CD14-positive monocyte (primary cell): Measurements from ENCODE around the gene LGR5. TPM values are rescaled to one million over a fixed set of nuclear protein-coding genes. Genes with fewer than 3 reads are reported as not detected.
"Not testable (repeated sequence)": the region's sequence is repeated elsewhere in the genome, so short reads cannot be mapped to it uniquely, and the experiment has no call there.

ENCODE experiments used
- DNase-seq, 3 donors: peaks; one replicate each; pipeline ENCODE4 v3.0.0-alpha.2; 2011 to 2022
- H2AFZ ChIP-seq: 2 replicates; pipeline ENCODE4 v1.6.0; 2012; ENCODE audit warnings: mild to moderate bottlenecking, low read depth, low read length, inconsistent platforms; ENCODE audit not compliant: insufficient read depth, poor library complexity, severe bottlenecking
- H3K27ac ChIP-seq, 2 donors: 1 replicate in 1 of 2; 2 replicates in 1 of 2; pipeline ENCODE4 v1.5.1; 2012 to 2013; ENCODE audit warnings: low read length in 2 of 2, control low read depth in 1 of 2, inconsistent platforms in 1 of 2, low read depth in 1 of 2, mild to moderate bottlenecking in 1 of 2
- H3K27me3 ChIP-seq, 2 donors: one replicate each; pipeline versions ENCODE4 v1.6.0 to v1.6.1; 2011 to 2013; ENCODE audit warnings: low read length in 2 of 2; ENCODE audit not compliant: control insufficient read depth in 2 of 2, insufficient read depth in 2 of 2
- H3K36me3 ChIP-seq, 2 donors: replicated peaks in 1 of 2; 1 replicate in 1 of 2; 2 replicates in 1 of 2; pipeline versions ENCODE4 v1.5.1 to v1.6.1; 2012 to 2013; ENCODE audit warnings: low read length in 2 of 2, control low read depth in 1 of 2, inconsistent platforms in 1 of 2, mild to moderate bottlenecking in 1 of 2; ENCODE audit not compliant: insufficient read depth in 2 of 2, control insufficient read depth in 1 of 2
- H3K4me1 ChIP-seq, 2 donors: 1 replicate in 1 of 2; 2 replicates in 1 of 2; pipeline versions ENCODE4 v1.5.1 to v1.6.1; 2012 to 2013; ENCODE audit warnings: low read length in 2 of 2, control low read depth in 1 of 2, inconsistent platforms in 1 of 2, mild to moderate bottlenecking in 1 of 2, moderate library complexity in 1 of 2; ENCODE audit not compliant: insufficient read depth in 2 of 2, control insufficient read depth in 1 of 2
- H3K4me2 ChIP-seq: replicated peaks from 2 replicates; pipeline ENCODE3; 2012; ENCODE audit warnings: low read length, moderate library complexity, mild to moderate bottlenecking; ENCODE audit not compliant: poor library complexity, severe bottlenecking; ENCODE audit errors: extremely low read depth
- H3K4me3 ChIP-seq, 3 experiments: fragments of 200-600 bp in 1 of 3; sonication (generic) in 1 of 3; replicated peaks in 1 of 3; 1 replicate in 2 of 3; 2 replicates in 1 of 3; pipeline ENCODE4 v1.5.1; 2011 to 2013; ENCODE audit warnings: low read length in 3 of 3, mild to moderate bottlenecking in 3 of 3, control low read depth in 2 of 3, low read depth in 2 of 3, inconsistent platforms in 1 of 3, moderate library complexity in 1 of 3
- H3K79me2 ChIP-seq: 2 replicates; pipeline ENCODE4 v1.6.0; 2012; ENCODE audit warnings: mild to moderate bottlenecking, control low read depth, inconsistent platforms, low read length, moderate library complexity; ENCODE audit not compliant: insufficient read depth
- H3K9ac ChIP-seq: 2 replicates; pipeline ENCODE4 v1.6.0; 2017; ENCODE audit warnings: low read length, mild to moderate bottlenecking; ENCODE audit not compliant: insufficient read depth, poor library complexity, severe bottlenecking
- H3K9me3 ChIP-seq, 2 donors: replicated peaks in 1 of 2; 1 replicate in 1 of 2; 2 replicates in 1 of 2; pipeline versions ENCODE4 v1.5.1 to v1.6.1; 2012 to 2013; ENCODE audit warnings: low read length in 2 of 2, control low read depth in 1 of 2; ENCODE audit not compliant: control insufficient read depth in 1 of 2, insufficient read depth in 1 of 2
- H4K20me1 ChIP-seq: 2 replicates; pipeline ENCODE4 v1.6.0; 2012; ENCODE audit warnings: mild to moderate bottlenecking, low read length, control low read depth, moderate library complexity; ENCODE audit not compliant: insufficient read depth
- H3K27ac Mint-ChIP-seq, 7 donors: one replicate each; pipeline ENCODE4 v1.8.0; 2020; ENCODE audit warnings: mild to moderate bottlenecking in 7 of 7, mixed read lengths in 7 of 7, moderate library complexity in 6 of 7, inconsistent platforms in 2 of 7
- H3K27me3 Mint-ChIP-seq, 3 donors: one replicate each; pipeline ENCODE4 v1.8.0; 2021 to 2022; ENCODE audit warnings: low read depth in 3 of 3, mild to moderate bottlenecking in 3 of 3, mixed read lengths in 3 of 3, moderate library complexity in 3 of 3, inconsistent platforms in 1 of 3
- H3K36me3 Mint-ChIP-seq, 2 donors: one replicate each; pipeline ENCODE4 v1.8.0; 2020; ENCODE audit warnings: mixed read lengths in 2 of 2, inconsistent platforms in 1 of 2, mild to moderate bottlenecking in 1 of 2
- H3K4me1 Mint-ChIP-seq: one replicate; pipeline ENCODE4 v1.8.0; 2020; ENCODE audit warnings: mild to moderate bottlenecking, mixed read lengths
- H3K4me3 Mint-ChIP-seq, 2 donors: one replicate each; pipeline ENCODE4 v1.8.0; 2020; ENCODE audit warnings: mild to moderate bottlenecking in 2 of 2, mixed read lengths in 2 of 2, moderate library complexity in 1 of 2
- H3K9me3 Mint-ChIP-seq, 7 donors: one replicate each; pipeline ENCODE4 v1.8.0; 2020 to 2022; ENCODE audit warnings: mixed read lengths in 7 of 7, mild to moderate bottlenecking in 6 of 7, moderate library complexity in 6 of 7, inconsistent platforms in 2 of 7
- CTCF ChIP-seq: fragments of 200-600 bp; IDR thresholded peaks from one replicate; pipeline ENCODE4 v1.8.0; 2022; ENCODE audit warnings: antibody characterized with exemption, mild to moderate bottlenecking
- WGBS: methylation state at CpG from one replicate; pipeline ENCODE4 v1.1.5; 2013; ENCODE audit warnings: missing lambda C conversion rate; ENCODE audit not compliant: insufficient coverage; 5-methylcytosine and 5-hydroxymethylcytosine counted together
- intact Hi-C, 2 donors: fragments of 100-400 bp; cut with micrococcal nuclease; formaldehyde crosslinking; loops; one replicate each; pipeline versions ENCODE4 v1.15.0 to v1.15.1; 2023
- polyA plus RNA-seq, 3 donors: library from polyadenylated mRNA; depleted of rRNA in 1 of 3; unstranded in 2 of 3; stranded (reverse) in 1 of 3; fragments of 300-500 nt in 2 of 3; fragments of >200 nt in 1 of 3; fragmentation: Illumina TruSeq in 2 of 3; gene quantifications; 1 replicate in 2 of 3; 2 replicates in 1 of 3; pipeline ENCODE4 v1.2.3, GENCODE V29; 2012 to 2021

Gene LGR5
- polyA plus RNA-seq, 3 donors = not detected

- 93% methylated on average over 3 of the region's 5 CpGs for WGBS
- Histone ChIP-seq H3K9ac (no peak overlapping the region), H3K27ac (no peak overlapping the region), H3K4me3 (no peak overlapping the region), H3K36me3 (no peaks in the 10 kb centered on the region), H3K9me3 (no peaks in the 10 kb centered on the region), H3K79me2 (no peaks in the 10 kb centered on the region), H3K4me1 (no peaks in the 10 kb centered on the region), H3K4me2 (no peak overlapping the region), H2AFZ (no peak overlapping the region), H3K27me3 (no peaks in the 10 kb centered on the region), H4K20me1 (no peaks in the 10 kb centered on the region)
- H3K36me3 Mint-ChIP-seq = no peaks in the 10 kb centered on the region
- intact Hi-C loops = no loop called here
- H3K4me3 Mint-ChIP-seq = no peak overlapping the region
- H3K27me3 Mint-ChIP-seq = peaks cover 0 to 6% (median 0%) of the 10 kb centered on the region in 3 donors
- TF ChIP-seq CTCF = no peak
- no peak overlapping the region for H3K27ac Mint-ChIP-seq
- no peak for DNase-seq
- H3K4me1 Mint-ChIP-seq = no peaks in the 10 kb centered on the region
- no peaks in the 10 kb centered on the region for H3K9me3 Mint-ChIP-seq
Observed at GRCh38 chr12:71552728-71553501, 113.3 kb downstream of the LGR5 start.

GRCh38 chr12:71555191-71555590, 115.6 kb downstream of the LGR5 start:
- Histone ChIP-seq H3K4me2 (no peak overlapping the region), H4K20me1 (no peaks in the 10 kb centered on the region), H3K9ac (no peak overlapping the region), H3K27me3 (no peaks in the 10 kb centered on the region), H3K4me3 (no peak overlapping the region), H3K9me3 (no peaks in the 10 kb centered on the region), H2AFZ (no peak overlapping the region), H3K36me3 (no peaks in the 10 kb centered on the region), H3K79me2 (no peaks in the 10 kb centered on the region), H3K4me1 (no peaks in the 10 kb centered on the region), H3K27ac (no peak overlapping the region)
- Mint-ChIP-seq H3K4me3 (no peak overlapping the region), H3K4me1 (no peaks in the 10 kb centered on the region), H3K9me3 (no peaks in the 10 kb centered on the region), H3K27ac (no peak overlapping the region), H3K27me3 (peaks cover 0 to 3% (median 0%) of the 10 kb centered on the region in 3 donors), H3K36me3 (no peaks in the 10 kb centered on the region)
- TF ChIP-seq CTCF = no peak
- DNase-seq = no peak
- no CpG with 5 or more reads among the region's 1 CpG for WGBS
- intact Hi-C loops = no loop called here

- WGBS = no CpG with 5 or more reads among the region's 1 CpG
- H2AFZ ChIP-seq = not testable (repeated sequence)
Observed at GRCh38 chr12:71555789-71556188, 116.2 kb downstream of the LGR5 start.

More at GRCh38 chr12:71555789-71556188, 116.2 kb downstream of the LGR5 start:
- DNase-seq, H3K4me3 ChIP-seq, H3K9me3 ChIP-seq, H3K9ac ChIP-seq, H3K27me3 ChIP-seq, H3K9me3 Mint-ChIP-seq, H3K79me2 ChIP-seq, intact Hi-C loops, H3K4me2 ChIP-seq, H3K36me3 Mint-ChIP-seq, H4K20me1 ChIP-seq, H3K27ac ChIP-seq, H3K36me3 ChIP-seq, H3K4me3 Mint-ChIP-seq, H3K27me3 Mint-ChIP-seq, H3K27ac Mint-ChIP-seq, H3K4me1 ChIP-seq, H3K4me1 Mint-ChIP-seq: not testable (repeated sequence)
